Activated naive CD4-positive, alpha-beta T cell treated with anti-CD3 and anti-CD28 coated beads for 36 hours (primary cell): ENCODE measurements around the gene PPARA. TPM values are rescaled to one million over a fixed set of nuclear protein-coding genes. Genes with fewer than 3 reads are reported as not detected.

Experiments
- CTCF ChIA-PET: fragments of 350-600 bp; sonication (Branson Sonifier 250); formaldehyde crosslinking; loops from one replicate; lab custom pipeline; 2021; ENCODE audit warnings: antibody characterized with exemption; lab: Charles Lee
- DNase-seq: peaks from one replicate; pipeline ENCODE4 v3.0.0-alpha.2; 2020
- H3K27ac Mint-ChIP-seq: one replicate; pipeline ENCODE4 v1.8.0; 2021; ENCODE audit warnings: mild to moderate bottlenecking, mixed read lengths
- H3K27me3 Mint-ChIP-seq: one replicate; pipeline ENCODE4 v1.8.0; 2021; ENCODE audit warnings: low read depth, mixed read lengths
- H3K36me3 Mint-ChIP-seq: one replicate; pipeline ENCODE4 v1.8.0; 2021; ENCODE audit warnings: low read depth, mixed read lengths
- H3K4me1 Mint-ChIP-seq: one replicate; pipeline ENCODE4 v1.8.0; 2021; ENCODE audit warnings: low read depth, mixed read lengths
- H3K4me3 Mint-ChIP-seq: one replicate; pipeline ENCODE4 v1.8.0; 2021; ENCODE audit warnings: mild to moderate bottlenecking, moderate library complexity, mixed read lengths
- H3K9me3 Mint-ChIP-seq: one replicate; pipeline ENCODE4 v1.8.0; 2021; ENCODE audit warnings: mixed read lengths
- intact Hi-C: fragments of 100-400 bp; cut with micrococcal nuclease; formaldehyde crosslinking; loops from one replicate; pipeline ENCODE4 v1.15.1; 2023
- total RNA-seq, 2 experiments: library from RNA; stranded (reverse); gene quantifications; one replicate each; pipeline ENCODE4 v1.2.3, GENCODE V29; 2021

The PPARA gene
- total RNA-seq, 2 experiments from 2014 or later: 4.9 to 6.5 TPM

- CTCF ChIA-PET: interaction anchor here (0.6 to 11.6 kb wide), 19 partner anchors 43 to 213 kb away, joined by 3 to 209 read pairs (median 4); no protein-coding TSS in a partner anchor
- intact Hi-C loops: loop anchor here (1.0 kb wide), 3 partner anchors 103 to 122 kb away; no protein-coding TSS in a partner anchor
- H3K36me3 Mint-ChIP-seq: no peaks in the 10 kb centered on the region
These were observed 33.8 kb upstream of the PPARA start for GRCh38 chr22:46116491-46116958.

DNA sequence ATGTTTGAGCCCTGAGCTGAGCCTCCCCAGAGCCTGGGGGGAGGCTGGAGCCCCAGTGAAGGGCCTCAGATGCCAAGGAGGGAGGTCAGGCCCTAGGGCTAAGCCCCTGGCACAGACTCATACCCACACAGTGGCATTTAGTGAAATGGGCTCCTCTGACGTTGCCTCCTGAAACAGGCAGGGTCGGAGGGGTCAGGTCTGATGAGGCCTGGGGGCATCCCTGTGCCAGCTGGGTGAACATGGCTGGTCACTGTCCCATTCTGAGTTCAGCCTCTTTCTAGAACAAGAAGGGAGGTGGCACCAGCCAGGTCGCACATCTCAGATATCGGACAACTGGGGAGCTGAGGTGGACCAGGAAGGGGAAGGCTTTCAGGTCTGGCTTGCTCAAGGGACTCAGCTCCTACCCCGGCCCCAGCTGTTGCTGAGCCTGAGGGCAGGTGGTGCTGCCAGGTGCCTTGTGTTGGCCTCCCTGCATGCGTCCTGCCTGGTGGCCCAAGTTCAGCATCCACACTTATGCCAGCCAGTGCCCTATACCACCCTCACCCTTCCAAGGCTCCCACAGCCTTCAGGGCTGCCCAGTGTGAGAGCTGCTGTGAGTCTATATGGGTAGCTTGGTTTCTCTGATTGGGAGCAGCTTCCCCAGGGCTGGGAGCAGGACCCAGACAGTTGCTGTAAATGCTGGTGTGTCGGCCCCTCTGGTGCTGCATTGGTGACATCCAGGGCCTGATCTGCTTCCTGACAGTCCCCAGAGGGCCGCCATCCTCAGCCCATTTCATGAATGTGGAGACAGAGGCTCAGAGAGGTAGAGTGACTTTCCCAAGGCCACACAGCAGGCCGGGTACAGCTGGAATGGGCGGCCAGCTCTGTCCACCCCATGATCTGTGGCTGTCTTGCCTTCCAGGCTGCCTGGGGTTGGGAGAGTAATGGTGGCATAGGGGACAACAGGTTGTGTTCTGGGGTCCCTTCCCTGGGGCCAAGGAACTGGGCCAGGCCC, 32.8 kb upstream of the PPARA start:
- H3K27me3 Mint-ChIP-seq: no peaks in the 10 kb centered on the region
- H3K27ac Mint-ChIP-seq: no peak overlapping the region
- DNase-seq: no peak
- no peak overlapping the region for H3K4me3 Mint-ChIP-seq
- no peaks in the 10 kb centered on the region for H3K9me3 Mint-ChIP-seq
- CTCF ChIA-PET: interaction anchor here (0.6 to 11.6 kb wide), 18 partner anchors 44 to 212 kb away, joined by 3 to 209 read pairs (median 4); no protein-coding TSS in a partner anchor
- H3K36me3 Mint-ChIP-seq: no peaks in the 10 kb centered on the region
- intact Hi-C loops: no loop called here
- no peaks in the 10 kb centered on the region for H3K4me1 Mint-ChIP-seq

More at GRCh38 chr22:46116491-46116958, 33.8 kb upstream of the PPARA start:
- peak; percentile 91 for DNase-seq
- H3K4me3 Mint-ChIP-seq: no peak overlapping the region
- H3K9me3 Mint-ChIP-seq: no peaks in the 10 kb centered on the region
- no peaks in the 10 kb centered on the region for H3K4me1 Mint-ChIP-seq
- H3K27me3 Mint-ChIP-seq: no peaks in the 10 kb centered on the region
- H3K27ac Mint-ChIP-seq: no peak overlapping the region

GRCh38 chr22:46119093-46119728, 31.1 kb upstream of the PPARA start:
- H3K9me3 Mint-ChIP-seq: no peaks in the 10 kb centered on the region
- intact Hi-C loops: no loop called here
- H3K4me1 Mint-ChIP-seq: no peaks in the 10 kb centered on the region
- H3K36me3 Mint-ChIP-seq: no peaks in the 10 kb centered on the region
- H3K27me3 Mint-ChIP-seq: no peaks in the 10 kb centered on the region
- DNase-seq: no peak
- no peak overlapping the region for H3K4me3 Mint-ChIP-seq
- H3K27ac Mint-ChIP-seq: no peak overlapping the region
- CTCF ChIA-PET: interaction anchor here (3.8 to 11.6 kb wide), 2 partner anchors 110 to 197 kb away, joined by 27 to 209 read pairs; no protein-coding TSS in a partner anchor

GRCh38 chr22:46119729-46120419, 30.5 kb upstream of the PPARA start:
- intact Hi-C loops: no loop called here
- Mint-ChIP-seq H3K27me3 (no peaks in the 10 kb centered on the region), H3K9me3 (no peaks in the 10 kb centered on the region), H3K4me3 (no peak overlapping the region), H3K4me1 (no peaks in the 10 kb centered on the region), H3K27ac (no peak overlapping the region), H3K36me3 (no peaks in the 10 kb centered on the region)
- no peak for DNase-seq
- CTCF ChIA-PET: interaction anchor here (2.6 to 11.6 kb wide), 3 partner anchors 110 to 196 kb away, joined by 9 to 209 read pairs (median 27); no protein-coding TSS in a partner anchor

DNA sequence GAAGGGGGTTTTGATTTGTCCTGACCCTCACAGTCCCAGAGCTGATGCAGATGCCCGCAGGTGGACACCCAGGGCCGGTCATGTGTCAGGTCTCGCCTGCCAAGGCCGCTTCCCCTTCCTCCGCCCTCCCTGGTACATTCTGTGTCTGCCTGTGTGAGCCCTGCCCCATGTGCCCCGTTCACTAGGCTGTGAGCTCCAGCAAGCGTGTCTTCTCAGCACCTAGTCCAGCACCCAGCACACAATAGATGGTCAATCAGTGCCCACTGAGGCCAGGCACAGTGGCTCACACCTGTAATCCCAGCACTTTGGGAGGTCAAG, 29.9 kb upstream of the PPARA start:
- no peak overlapping the region for H3K27ac Mint-ChIP-seq
- H3K4me3 Mint-ChIP-seq: no peak overlapping the region
- H3K9me3 Mint-ChIP-seq: no peaks in the 10 kb centered on the region
- H3K27me3 Mint-ChIP-seq: no peaks in the 10 kb centered on the region
- intact Hi-C loops: no loop called here
- H3K36me3 Mint-ChIP-seq: no peaks in the 10 kb centered on the region
- H3K4me1 Mint-ChIP-seq: no peaks in the 10 kb centered on the region
- no peak for DNase-seq
- CTCF ChIA-PET: interaction anchor here (0.6 to 11.6 kb wide), 5 partner anchors 111 to 249 kb away, joined by 3 to 209 read pairs (median 14); no protein-coding TSS in a partner anchor

- Mint-ChIP-seq H3K36me3 (no peaks in the 10 kb centered on the region), H3K4me3 (no peak overlapping the region), H3K27ac (no peak overlapping the region), H3K27me3 (no peaks in the 10 kb centered on the region), H3K9me3 (no peaks in the 10 kb centered on the region), H3K4me1 (no peaks in the 10 kb centered on the region)
- DNase-seq: no peak
- CTCF ChIA-PET: interaction anchor here (0.6 to 11.6 kb wide), 10 partner anchors 20 to 417 kb away, joined by 3 to 209 read pairs (median 6); no protein-coding TSS in a partner anchor
- intact Hi-C loops: no loop called here
These were observed 29.2 kb upstream of the PPARA start for GRCh38 chr22:46121079-46121478.

DNA sequence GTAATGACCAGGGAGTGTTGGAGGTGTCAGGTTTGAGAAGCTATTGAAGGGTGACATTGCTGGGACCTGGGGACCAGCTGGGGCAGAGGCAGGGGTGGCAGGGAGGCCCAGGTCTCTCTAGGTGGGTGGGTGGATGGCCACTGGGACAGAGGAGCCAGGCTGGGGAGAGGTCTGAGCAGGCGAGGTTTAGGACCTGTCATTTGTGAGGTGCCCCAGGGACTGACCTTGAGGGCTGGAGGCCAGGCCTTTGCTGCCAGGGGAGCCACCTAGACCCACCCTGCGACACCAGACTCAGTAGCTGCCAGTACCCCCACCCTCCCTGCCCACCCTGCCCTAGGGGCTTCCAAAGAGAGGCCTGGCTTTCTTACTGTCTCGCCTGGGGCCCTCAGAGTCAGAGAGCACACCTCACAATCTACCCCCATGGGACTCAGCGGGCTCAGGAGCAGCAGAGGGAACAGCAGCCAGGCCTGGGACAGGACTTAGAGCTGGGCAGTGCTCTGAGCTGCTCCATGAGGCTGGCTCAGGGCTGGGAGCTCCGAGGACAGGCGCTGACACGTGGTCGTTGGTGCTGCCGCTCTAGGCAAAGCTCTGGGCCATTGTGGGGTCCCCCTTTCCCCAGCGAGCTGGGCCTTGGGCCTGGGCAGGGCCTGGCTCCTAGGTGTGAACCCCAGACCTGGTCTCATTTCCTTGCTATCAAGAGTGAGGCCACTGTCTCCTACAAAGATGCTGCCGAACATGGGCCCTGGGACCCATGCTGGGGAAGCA, 28.6 kb upstream of the PPARA start:
- DNase-seq: no peak
- Mint-ChIP-seq H3K9me3 (no peaks in the 10 kb centered on the region), H3K36me3 (no peaks in the 10 kb centered on the region), H3K27ac (no peak overlapping the region), H3K4me3 (no peak overlapping the region), H3K27me3 (no peaks in the 10 kb centered on the region), H3K4me1 (no peaks in the 10 kb centered on the region)
- intact Hi-C loops: loop anchor here (1.0 to 2.0 kb wide), 3 partner anchors 175 to 421 kb away; partner anchors contain the start of gene GTSE1
- CTCF ChIA-PET: interaction anchor here (0.6 to 11.6 kb wide), 20 partner anchors 20 to 420 kb away, joined by 3 to 209 read pairs (median 4); partner anchors contain the start of gene GTSE1

DNA sequence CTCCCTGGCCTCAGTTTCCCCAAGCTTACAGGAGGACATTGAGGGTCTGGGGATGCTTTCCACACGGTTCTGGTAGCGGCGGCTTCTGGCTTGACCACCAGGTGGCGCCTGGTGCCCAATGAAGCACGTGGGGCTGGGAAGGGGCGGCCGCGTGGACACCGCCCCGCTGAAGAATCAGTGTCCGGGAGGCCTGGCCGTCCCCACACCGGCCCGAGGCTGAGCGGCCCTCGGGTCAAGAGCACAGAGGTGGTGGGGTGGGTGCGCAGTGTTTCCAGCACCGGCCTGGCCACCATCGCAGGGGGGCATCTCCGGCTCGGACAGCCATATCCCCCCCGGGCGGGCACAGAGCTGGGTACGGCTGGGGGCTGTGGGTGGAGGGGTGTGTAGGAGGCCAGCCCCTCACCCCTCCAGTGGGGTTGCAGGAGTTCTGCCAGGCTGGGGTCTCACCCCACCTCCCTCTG, 27.8 kb upstream of the PPARA start:
- intact Hi-C loops: loop anchor here (1.0 to 2.0 kb wide), 3 partner anchors 174 to 420 kb away; partner anchors contain the start of gene GTSE1
- Mint-ChIP-seq H3K27ac (no peak overlapping the region), H3K4me1 (no peaks in the 10 kb centered on the region), H3K27me3 (no peaks in the 10 kb centered on the region), H3K36me3 (no peaks in the 10 kb centered on the region), H3K4me3 (no peak overlapping the region), H3K9me3 (no peaks in the 10 kb centered on the region)
- CTCF ChIA-PET: interaction anchor here (0.6 to 11.6 kb wide), 19 partner anchors 19 to 419 kb away, joined by 3 to 209 read pairs (median 5); partner anchors contain the start of gene GTSE1
- DNase-seq: peak; percentile 80

DNA sequence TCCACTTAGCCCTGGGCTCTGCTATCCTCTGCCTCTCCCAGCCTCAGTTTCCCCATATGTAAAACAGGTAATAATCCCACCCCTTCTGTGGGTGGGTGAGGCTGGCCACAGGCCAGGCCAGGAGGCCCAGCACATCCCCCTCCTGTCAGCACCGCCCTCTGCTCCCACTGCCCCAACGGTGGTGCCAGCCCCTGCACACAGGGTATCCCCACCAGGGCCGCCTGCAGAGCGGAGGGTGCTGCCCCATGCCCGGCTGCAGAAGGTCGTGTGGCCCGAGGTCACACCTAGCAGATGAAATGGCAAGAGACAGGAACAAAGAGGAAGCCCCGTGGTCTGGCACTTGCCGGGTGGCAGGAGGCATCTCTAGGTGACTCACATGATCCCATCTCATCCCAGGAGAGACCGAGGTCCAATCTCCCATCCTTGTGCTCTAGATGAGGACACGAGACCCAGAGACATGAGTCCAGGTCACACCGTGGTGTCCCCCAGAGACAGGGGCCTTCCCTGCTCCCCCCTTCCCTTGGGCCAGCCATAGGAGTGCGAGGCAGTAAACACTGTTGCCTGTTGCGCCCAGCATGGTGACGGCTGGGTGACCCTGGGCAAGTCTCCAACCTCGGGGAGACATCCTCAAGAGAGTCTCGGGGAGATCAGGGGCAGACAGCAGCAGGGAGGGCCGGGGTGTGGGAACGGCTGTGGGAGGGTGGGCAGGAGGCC, 27.2 kb upstream of the PPARA start:
- DNase-seq: no peak
- CTCF ChIA-PET: interaction anchor here (1.0 to 11.6 kb wide), 10 partner anchors 105 to 419 kb away, joined by 4 to 209 read pairs (median 7); partner anchors contain the start of gene GTSE1
- H3K36me3 Mint-ChIP-seq: no peaks in the 10 kb centered on the region
- H3K9me3 Mint-ChIP-seq: no peaks in the 10 kb centered on the region
- no peak overlapping the region for H3K27ac Mint-ChIP-seq
- H3K4me3 Mint-ChIP-seq: no peak overlapping the region
- intact Hi-C loops: loop anchor here (1.0 to 2.0 kb wide), 3 partner anchors 173 to 420 kb away; partner anchors contain the start of gene GTSE1
- H3K4me1 Mint-ChIP-seq: no peaks in the 10 kb centered on the region
- H3K27me3 Mint-ChIP-seq: no peaks in the 10 kb centered on the region

GRCh38 chr22:46123694-46124382, 26.5 kb upstream of the PPARA start:
- Mint-ChIP-seq H3K4me3 (no peak overlapping the region), H3K27me3 (no peaks in the 10 kb centered on the region), H3K9me3 (no peaks in the 10 kb centered on the region), H3K36me3 (no peaks in the 10 kb centered on the region), H3K27ac (no peak overlapping the region), H3K4me1 (no peaks in the 10 kb centered on the region)
- DNase-seq: no peak
- CTCF ChIA-PET: interaction anchor here (2.3 to 11.6 kb wide), 3 partner anchors 114 to 189 kb away, joined by 10 to 209 read pairs (median 14); partner anchors contain the start of gene GTSE1
- intact Hi-C loops: loop anchor here (2.0 kb wide), 1 partner anchor 419 kb away; no protein-coding TSS in a partner anchor
